NCI-H226 (cell line): ENCODE results near the gene EFCAB13.

Source experiments
- DNase-seq: peaks from one replicate; pipeline ENCODE4 v3.0.0-alpha.2; 2015

Gene EFCAB13

GRCh38 chr17:47295037-47295873 lies 28.5 kb upstream of the EFCAB13 start:
- no peak for DNase-seq

DNA sequence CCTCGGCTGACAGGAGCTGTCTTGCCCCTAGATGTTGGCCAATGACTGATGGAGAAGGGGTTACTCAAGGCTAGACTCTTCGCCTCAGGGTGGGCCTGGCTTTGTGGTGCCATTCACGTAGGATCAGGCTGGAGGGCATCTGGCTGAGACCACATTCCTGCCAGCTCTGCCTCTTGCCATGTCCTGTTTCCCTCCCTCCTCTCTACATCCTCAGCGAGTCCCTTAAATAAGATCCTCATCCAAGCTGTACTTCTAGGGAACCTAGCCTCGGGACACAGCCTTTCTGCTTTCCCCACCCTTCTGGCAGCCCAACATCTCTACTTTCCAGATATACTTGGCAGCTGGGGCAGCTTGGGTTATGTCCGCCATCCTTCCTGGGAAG lies 27.9 kb upstream of the EFCAB13 start:
- DNase-seq, result no peak

- peak; percentile 12 for DNase-seq
These were observed 25.9 kb upstream of the EFCAB13 start for GRCh38 chr17:47297661-47298400.

- DNase-seq, result no peak
These were observed 25.0 kb upstream of the EFCAB13 start for GRCh38 chr17:47298712-47299111.

- no peak for DNase-seq
These were observed 24.4 kb upstream of the EFCAB13 start for GRCh38 chr17:47299239-47299910.

DNA sequence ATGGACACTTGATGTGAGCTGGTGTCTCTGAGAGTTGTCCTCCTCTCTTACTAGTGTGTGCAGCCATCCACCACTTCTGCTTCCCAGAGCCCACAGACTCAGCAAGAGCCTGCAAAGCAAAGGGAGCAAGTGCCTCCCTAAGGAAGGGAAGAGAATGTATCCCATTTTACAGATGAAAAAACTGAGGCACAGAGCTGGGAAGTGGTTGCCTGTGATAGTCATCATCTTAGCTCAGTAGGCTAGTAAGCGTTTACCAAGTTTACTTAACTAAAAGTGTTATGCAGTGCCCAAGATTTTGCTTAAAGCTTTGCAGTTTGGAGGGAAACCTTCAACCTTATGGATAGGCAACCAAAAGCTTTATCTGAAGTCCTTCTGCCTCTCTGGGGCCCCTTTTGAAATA lies 23.0 kb upstream of the EFCAB13 start:
- DNase-seq, result no peak

- DNase-seq, result no peak
These were observed 22.6 kb upstream of the EFCAB13 start for GRCh38 chr17:47301161-47301560.

- DNase-seq, result no peak
These were observed 21.9 kb upstream of the EFCAB13 start for GRCh38 chr17:47301831-47302230.

DNA sequence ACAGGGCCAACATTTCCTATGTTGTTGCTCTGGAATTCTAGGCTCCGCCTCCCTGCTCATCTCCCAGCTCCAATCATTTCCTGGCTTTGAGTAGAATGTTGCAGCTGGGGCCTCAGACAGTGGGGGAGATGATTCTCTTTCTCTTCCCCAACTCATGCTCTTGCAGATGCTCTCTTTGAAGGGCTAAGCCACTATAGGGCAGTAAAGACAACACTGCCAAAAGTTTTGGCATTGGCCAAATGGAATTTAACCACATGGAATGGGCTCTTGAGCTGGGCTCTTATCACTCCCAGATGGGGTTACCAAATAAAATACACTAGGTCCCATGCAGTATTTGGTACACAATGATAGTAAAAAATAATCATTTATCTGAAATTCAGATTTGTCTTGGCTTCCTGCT lies 19.6 kb upstream of the EFCAB13 start:
- no peak for DNase-seq

DNA sequence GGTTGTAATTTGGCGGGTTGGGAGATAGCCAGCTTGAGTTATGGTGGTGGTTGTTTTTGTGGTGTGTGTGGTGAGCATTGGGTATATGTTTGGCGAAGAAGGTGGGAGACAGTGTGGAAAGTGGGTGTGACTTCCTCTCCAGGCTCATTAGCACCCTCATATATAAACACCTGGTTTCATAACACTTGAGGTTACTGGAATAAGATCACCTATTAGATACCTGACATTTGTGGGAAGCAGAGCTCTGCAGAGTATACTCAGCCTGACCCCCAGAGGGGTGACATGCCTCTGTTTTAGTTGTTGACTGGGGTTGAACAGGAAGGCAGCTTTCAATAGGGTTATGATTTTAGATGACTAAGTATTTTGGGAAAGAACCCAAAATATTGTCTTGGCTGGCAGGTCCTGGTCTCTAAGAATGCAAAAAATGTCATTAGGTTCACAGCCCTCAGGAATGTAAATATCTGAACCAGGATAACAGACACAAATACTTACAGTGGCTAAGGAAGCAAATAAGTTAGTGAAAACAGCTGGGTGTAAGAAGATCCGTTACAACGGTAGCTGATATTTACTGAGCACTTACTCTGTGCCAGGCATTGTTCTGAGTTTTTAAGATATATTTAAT lies 18.3 kb upstream of the EFCAB13 start:
- DNase-seq, result peak; percentile 86

- no peak for DNase-seq
These were observed 13.5 kb upstream of the EFCAB13 start for GRCh38 chr17:47310186-47310733.

GRCh38 chr17:47311420-47311819 lies 12.3 kb upstream of the EFCAB13 start:
- DNase-seq, result no peak

GRCh38 chr17:47315451-47316266 lies 8.1 kb upstream of the EFCAB13 start:
- DNase-seq, result peak; percentile 63

DNA sequence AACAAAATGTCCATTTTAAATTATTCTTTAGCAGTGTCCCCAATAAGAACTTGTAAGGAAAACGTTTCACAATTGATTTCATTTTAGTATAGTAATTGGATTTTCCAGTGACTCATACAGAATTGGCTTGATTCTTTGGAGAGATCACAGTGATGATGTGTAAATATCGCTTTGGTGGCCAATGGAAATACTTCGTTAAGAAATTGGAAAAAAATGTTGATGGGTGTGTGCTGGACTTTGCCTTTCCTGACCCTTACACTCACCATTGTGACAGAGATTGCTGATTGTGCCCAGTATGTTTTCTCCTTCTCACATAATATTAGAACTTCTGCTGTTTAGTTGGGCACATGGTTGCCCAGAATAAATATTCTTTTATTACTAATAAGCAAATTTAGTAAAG lies 7.4 kb upstream of the EFCAB13 start:
- no peak for DNase-seq

GRCh38 chr17:47317119-47317518 lies 6.6 kb upstream of the EFCAB13 start:
- no peak for DNase-seq

DNA sequence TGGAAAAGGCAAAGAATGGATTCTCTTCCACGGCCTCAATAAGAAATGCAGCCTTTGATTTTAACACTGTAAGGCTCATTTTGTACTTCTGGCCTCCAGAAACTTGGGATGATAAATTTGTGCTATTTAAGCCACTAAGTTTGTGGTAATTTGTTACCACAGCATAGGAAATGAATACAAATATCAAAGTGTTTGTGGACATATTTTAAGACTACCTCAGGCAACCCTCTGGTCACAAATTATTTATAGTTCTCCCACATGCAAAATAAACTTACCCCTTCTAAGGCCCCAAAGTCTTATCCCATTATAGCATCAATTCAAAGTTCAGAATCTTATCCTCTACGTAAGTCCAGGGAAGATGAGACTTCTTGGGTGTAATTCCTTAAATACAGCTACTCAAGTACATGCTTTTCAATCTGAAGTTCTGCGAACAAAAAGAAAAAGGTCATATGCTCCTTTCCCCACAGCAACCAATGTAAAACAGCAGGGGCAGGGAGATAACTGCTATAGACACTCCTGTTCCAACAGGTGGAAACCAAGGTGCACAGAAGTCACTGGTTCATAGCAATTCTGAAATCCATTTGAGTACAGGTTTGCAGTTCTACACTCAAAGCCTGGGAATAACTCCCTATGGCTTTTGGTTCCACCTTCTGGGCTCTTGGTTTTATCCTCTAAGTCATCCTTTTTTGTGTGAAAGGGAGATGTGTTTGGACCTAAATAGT lies 5.4 kb upstream of the EFCAB13 start:
- no peak for DNase-seq

DNA sequence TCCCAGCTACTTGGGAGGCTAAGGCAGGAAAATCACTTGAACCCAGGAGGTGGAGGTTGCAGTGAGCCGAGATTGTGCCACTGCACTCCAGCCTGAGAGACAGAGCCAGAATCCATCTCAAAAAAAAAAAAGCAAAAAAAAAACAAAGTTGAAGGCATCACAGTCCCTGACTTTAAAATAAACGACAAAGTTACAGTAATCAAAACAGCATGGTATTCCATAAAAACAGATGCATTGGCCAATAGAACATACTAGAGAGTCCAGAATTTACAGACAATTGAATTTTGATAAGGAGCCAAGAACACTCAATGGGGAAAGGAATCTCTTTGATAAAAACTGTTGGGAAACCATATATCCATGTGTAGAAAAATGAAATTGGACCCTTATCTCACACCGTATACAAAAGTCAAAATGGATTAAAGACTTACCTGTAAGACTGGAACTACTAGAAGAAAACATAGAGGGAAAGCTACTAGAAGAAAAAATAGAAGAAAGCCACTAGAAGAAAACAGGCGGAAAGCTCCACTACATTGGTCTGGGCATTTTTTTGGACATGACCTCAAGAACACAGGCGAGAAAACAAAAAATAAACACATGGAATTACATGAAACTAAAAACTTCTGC lies 2.8 kb upstream of the EFCAB13 start:
- DNase-seq, result no peak

DNA sequence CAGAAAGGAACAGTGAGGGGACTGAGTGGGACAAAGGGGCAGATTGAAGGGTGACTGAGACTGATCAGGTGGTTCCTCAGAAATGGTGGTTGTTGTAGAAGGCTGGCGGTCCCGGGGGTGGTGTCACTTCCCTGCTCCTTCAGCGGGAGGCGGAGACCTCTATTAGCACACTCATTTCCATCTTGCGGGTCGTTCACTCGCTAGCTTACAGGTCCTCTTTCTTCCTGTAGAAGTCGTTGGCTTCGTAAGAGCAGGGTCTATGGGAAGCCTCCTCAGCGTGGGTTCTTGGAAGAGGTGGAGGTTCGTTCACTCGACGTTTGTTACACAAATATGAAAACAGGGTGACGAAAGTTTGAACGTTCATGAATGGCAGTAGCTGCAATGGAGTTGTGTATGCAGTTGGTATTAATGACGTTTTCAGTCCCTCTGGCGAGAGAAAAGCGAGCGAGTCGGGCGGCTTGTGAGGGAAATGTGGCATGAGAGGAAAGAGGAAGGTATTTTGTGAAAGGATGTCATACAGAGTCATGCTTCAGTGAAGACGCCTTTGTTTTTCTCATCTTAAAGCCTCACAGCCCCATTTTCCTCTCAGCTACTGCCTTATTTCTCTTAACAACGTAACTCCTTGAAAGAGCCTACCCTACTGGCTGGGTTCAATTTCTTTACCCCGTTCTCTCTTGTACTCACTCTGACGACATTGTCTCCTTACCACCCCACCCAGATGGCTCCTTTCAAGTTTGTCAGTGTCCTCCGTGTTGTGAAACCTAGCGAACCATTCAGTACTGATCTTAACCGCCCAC lies 667 bp downstream of the EFCAB13 start:
- DNase-seq, result no peak

- DNase-seq, result no peak
These were observed 1.4 kb downstream of the EFCAB13 start for GRCh38 chr17:47325176-47325575.

- no peak for DNase-seq
These were observed 6.8 kb downstream of the EFCAB13 start for GRCh38 chr17:47330548-47330947.
